HG03342 (cell line): ENCODE data around the gene PRKN.
"Not testable (repeated sequence)": the region's sequence is repeated elsewhere in the genome, so short reads cannot be mapped to it uniquely, and the experiment has no call there.

Experiments
- ATAC-seq: cut with Tn5 transposase; IDR thresholded peaks from one replicate; pipeline ENCODE4 v1.9.1; 2021; ENCODE audit warnings: mild to moderate bottlenecking, moderate library complexity; ENCODE audit not compliant: unreplicated experiment

Gene PRKN

GRCh38 chr6:161542346-161542980, 1185.1 kb downstream of the PRKN start:
- no peak for ATAC-seq

DNA sequence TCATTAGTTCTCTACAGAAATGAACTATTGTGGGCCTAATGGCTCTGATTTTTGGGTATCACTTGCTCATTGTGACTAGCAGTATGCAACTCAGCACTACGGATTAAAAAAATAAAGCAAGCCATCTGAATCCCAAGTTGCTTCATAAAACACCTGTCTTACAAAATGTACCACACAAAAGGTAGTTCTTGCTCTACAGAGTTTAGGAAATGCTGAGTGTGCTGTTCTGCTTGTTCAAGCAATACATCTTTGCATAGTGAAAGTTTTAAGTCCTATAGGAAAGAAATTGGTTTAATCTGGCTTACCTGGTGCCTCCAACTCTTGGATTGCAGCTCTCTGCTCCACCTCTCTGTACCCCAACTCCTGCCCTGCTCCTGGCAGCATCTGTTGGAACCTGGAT, 1187.0 kb downstream of the PRKN start:
- ATAC-seq, result no peak

DNA sequence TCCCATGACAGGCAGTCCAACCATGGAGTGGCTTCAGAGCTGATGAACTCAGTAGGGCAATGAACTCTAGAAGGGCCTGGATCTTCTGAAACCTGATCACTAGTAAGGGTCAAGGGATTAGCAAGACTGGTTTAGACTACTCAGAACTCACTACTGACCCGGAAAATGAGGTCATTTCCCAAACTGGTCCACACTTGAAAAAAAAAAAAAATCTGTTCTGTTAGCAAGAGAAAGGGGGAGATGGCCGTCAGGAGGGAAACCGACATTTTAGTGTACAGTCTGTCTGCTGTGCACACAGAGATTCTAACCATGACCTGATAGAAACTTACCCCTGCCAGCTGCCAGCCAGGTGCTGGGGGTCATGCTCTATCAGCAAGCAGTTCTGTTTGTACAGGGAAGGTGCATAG, 1191.3 kb downstream of the PRKN start:
- ATAC-seq, result no peak

DNA sequence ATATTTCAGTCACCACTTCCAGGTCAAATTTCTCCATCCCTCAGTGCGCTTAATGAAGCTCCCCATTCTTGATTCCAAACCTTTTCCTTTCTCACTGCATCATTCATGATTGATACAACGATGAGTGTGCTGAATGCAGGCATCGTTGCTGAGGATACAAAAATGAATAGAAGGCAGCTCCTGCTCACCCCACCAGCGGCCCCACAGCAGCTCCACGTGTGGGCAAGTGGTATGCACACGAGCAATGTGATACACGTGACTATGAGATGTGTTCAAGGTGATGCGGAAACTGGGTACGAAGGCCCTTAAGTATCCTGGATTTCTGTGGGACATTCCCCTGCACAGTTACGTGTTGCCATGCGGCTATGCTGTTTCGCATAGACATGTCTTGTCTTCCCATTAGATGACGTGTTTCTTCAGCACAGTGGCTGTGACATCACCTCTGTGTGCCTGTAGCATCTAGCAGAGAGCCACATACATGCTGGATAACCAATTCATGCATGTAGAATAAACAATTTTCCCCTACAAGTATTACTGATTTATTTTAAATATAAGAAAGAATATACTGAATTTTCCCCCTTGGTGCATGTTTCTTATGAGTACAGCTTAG, 1193.2 kb downstream of the PRKN start:
- no peak for ATAC-seq

- ATAC-seq, result no peak
These were observed 1194.3 kb downstream of the PRKN start for GRCh38 chr6:161533266-161533665.

GRCh38 chr6:161532536-161532935, 1195.0 kb downstream of the PRKN start:
- ATAC-seq, result no peak

GRCh38 chr6:161526794-161527193, 1200.8 kb downstream of the PRKN start:
- ATAC-seq, result no peak

- ATAC-seq, result no peak
These were observed 1204.2 kb downstream of the PRKN start for GRCh38 chr6:161523362-161523761.

DNA sequence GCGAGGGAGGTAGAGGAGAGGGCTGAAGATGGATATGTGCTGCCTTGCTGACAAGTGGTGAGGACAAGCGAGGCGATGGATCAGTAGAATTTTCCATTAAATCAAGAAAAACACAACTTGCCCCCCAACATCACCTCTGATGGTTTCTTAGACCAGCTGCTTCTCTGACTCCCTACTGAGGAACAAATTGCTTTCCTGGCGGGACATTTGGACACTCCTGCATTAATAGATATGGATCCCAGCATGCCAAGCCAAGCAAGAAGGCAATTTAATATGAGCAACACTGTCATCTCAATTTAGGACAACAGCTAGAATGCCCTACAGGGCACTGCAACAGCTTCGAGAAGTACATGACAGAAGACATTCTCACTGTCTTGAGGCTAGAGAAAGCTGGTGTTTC, 1205.3 kb downstream of the PRKN start:
- no peak for ATAC-seq

GRCh38 chr6:161511447-161512095, 1216.0 kb downstream of the PRKN start:
- ATAC-seq, result no peak

GRCh38 chr6:161508341-161508740, 1219.2 kb downstream of the PRKN start:
- ATAC-seq, result no peak

DNA sequence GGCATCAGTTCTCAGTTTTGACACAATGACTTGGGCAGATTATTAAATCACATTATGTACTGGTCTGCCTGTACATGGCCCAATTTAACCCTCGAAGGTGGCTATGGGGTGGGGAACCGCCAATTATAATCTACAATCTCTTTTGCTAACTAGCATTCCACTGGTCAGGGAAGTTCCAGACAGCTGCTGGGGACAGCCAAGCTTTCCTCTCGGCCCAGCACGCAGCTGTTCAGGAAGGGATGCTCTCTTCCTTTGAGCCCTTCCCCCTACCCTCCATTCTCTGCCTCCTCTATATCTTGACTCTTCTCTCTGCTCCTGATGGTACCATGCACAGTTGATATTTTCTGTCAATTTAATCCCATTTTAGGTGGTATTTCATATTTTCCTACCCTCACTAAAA, 1220.2 kb downstream of the PRKN start:
- no peak for ATAC-seq

DNA sequence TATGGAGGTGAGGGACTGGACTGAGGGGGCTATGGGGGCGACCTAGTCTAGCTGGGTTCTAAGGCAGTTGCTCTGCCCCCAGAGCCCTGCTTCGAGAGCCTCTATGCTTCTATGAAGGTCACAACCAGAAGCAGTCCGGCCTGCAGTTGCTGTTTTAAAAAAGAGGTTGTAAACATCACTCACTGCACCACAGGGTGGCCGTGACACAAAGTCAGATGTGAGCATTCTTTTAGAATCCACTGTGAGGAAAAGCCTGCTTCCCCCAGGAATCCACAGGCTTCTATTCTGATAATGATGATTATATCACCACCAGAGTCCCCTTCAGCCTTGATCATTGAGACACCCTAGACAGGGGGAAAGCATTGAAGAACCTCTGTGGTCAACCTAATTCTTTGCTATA, 1224.0 kb downstream of the PRKN start:
- no peak for ATAC-seq

- no peak for ATAC-seq
These were observed 1228.7 kb downstream of the PRKN start for GRCh38 chr6:161498881-161499280.

GRCh38 chr6:161498359-161498758, 1229.2 kb downstream of the PRKN start:
- no peak for ATAC-seq

DNA sequence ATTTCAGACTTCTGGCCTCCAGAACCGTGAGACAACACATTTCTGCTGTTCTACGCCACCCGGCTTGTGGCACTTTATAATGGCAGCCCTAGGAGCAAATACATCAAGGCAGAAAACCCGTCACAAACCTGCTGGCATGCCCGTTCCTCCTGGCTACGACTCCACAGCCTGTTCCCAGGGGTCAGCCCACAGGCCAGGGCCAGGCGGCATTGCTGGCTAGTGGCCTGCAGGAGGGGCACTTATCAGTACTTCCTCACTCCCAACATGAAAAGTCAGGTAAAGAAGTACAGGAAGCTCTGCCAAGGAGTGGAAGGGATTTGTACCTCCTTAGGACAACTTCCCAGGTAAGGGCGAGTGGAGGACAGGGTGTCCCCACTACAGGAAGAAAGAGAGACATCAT, 1230.6 kb downstream of the PRKN start:
- ATAC-seq, result no peak

DNA sequence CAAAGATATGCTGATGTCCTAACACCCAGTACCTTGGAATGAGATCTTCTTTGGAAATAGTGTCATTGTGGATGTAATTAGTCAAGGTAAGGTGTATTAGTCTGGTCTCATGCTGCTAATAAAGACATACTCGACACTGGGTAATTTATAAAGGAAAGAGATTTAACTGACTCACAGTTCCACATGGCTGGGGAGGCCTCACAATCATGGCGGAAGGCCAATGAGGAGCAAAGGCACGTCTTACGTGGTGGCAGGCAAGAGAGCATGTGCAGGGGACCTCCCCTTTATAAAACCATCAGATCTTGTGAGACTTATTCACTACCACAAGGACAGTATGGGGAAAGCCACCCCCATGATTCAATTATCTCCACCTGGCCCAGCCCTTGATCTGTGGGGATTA, 1231.3 kb downstream of the PRKN start:
- not testable (repeated sequence) for ATAC-seq

GRCh38 chr6:161494566-161494965, 1233.0 kb downstream of the PRKN start:
- ATAC-seq, result no peak

GRCh38 chr6:161493576-161494118, 1233.9 kb downstream of the PRKN start:
- ATAC-seq, result no peak

GRCh38 chr6:161489626-161490306, 1237.8 kb downstream of the PRKN start:
- no peak for ATAC-seq

GRCh38 chr6:161487694-161488093, 1239.9 kb downstream of the PRKN start:
- no peak for ATAC-seq

- ATAC-seq, result no peak
These were observed 1240.4 kb downstream of the PRKN start for GRCh38 chr6:161487217-161487531.
